Astrocyte of the cerebellum (primary cell): ENCODE results near the gene CECR2.
A peak's percentile ranks its signal among the peaks of the same experiment; 100 is the strongest.

ENCODE experiments used
- DNase-seq: peaks from one replicate; pipeline ENCODE4 v3.0.0-alpha.2; 2011; ENCODE audit warnings: low read depth
- H3K4me3 ChIP-seq: 2 replicates; pipeline ENCODE4 v1.5.1; 2011; ENCODE audit warnings: mild to moderate bottlenecking, low read depth, low read length, moderate library complexity
- in situ Hi-C: cut with HindIII; loops from 2 replicates; pipeline ENCODE4 v1.10.0; 2017; ENCODE audit warnings: low sequenced_read_pairs
- TF ChIP-seq, protein P1 (sequence below): IDR thresholded peaks from 2 replicates; pipeline ENCODE4 v1.5.1; 2012; ENCODE audit warnings: low read length, low read depth, moderate library complexity, mild to moderate bottlenecking; ENCODE audit errors: missing control alignments

Gene CECR2

GRCh38 chr22:17566776-17567175 lies 197.5 kb downstream of the CECR2 start:
- no peak overlapping the region for H3K4me3 ChIP-seq
- TF ChIP-seq, protein P1, sequence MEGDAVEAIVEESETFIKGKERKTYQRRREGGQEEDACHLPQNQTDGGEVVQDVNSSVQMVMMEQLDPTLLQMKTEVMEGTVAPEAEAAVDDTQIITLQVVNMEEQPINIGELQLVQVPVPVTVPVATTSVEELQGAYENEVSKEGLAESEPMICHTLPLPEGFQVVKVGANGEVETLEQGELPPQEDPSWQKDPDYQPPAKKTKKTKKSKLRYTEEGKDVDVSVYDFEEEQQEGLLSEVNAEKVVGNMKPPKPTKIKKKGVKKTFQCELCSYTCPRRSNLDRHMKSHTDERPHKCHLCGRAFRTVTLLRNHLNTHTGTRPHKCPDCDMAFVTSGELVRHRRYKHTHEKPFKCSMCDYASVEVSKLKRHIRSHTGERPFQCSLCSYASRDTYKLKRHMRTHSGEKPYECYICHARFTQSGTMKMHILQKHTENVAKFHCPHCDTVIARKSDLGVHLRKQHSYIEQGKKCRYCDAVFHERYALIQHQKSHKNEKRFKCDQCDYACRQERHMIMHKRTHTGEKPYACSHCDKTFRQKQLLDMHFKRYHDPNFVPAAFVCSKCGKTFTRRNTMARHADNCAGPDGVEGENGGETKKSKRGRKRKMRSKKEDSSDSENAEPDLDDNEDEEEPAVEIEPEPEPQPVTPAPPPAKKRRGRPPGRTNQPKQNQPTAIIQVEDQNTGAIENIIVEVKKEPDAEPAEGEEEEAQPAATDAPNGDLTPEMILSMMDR: no peak
- in situ Hi-C loops: no loop called here
- no peak for DNase-seq

DNA sequence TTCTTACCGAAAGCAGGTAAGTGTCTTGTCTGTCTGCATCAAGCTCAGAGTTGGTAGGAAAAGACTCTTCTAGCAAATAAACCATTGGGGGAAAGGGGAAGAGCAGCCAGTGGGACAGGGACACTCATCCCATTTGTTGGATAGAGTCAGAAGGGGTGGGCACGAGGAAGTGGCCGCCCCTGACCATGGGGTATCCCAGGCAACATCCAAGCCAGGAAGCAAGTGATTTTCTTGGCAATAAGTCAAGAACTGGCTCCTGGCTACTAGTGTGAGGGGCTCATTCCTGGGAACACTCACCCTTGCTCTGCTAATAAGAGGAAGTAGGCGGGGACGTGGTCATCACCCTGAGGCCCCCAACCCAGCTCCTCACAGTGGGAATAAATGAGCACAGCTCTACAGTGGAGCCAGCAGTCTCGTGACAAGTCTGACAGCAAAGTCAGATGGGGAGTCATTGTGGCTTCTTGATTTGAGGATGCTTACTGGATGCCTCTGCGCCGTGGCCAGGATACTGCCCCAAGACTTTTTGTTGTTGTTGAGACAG lies 200.8 kb downstream of the CECR2 start:
- H3K4me3 ChIP-seq: peak overlapping the region; percentile 19
- TF ChIP-seq, protein P1: no peak
- in situ Hi-C loops: no loop called here
- no peak for DNase-seq

DNA sequence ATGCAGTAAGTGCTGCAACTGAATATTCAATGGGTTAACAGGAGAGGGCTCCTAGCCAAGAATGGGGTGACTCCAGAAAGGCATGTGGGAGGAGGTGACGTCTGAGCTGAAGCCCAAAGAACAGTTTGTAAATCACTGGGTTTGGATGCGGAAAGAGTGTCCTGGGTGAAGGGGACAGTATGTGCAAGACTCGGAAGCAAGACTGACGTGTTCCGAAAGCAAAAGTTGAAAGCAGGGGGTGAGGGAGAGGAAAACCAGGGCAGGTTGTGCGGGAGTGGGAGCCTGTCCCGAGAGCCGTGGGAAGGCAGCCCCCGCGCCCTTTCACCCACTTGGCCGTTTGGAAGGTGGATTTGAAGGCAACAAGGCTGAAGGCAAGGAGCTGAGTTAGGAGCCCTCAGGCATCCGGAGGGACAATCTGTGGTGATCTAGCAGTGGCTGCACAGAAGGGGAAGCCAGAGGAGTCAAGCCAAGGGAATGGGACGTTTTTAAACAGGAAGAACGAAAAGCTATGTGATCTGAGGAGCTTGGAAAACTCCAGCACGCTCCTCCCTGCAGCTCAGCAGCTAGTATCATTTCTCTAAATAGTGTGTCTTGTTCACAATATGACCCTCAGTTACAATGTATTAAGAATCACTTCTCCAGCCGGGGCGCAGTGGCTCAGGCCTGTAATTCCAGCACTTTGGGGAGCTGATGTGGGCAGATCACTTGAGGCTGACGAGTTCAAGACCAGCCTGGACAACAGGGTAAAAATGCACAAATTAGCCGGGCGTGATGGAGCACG lies 201.8 kb downstream of the CECR2 start:
- peak; percentile 64 for DNase-seq
- H3K4me3 ChIP-seq: peak overlapping the region; percentile 19
- in situ Hi-C loops: no loop called here
- TF ChIP-seq, protein P1: no peak

DNA sequence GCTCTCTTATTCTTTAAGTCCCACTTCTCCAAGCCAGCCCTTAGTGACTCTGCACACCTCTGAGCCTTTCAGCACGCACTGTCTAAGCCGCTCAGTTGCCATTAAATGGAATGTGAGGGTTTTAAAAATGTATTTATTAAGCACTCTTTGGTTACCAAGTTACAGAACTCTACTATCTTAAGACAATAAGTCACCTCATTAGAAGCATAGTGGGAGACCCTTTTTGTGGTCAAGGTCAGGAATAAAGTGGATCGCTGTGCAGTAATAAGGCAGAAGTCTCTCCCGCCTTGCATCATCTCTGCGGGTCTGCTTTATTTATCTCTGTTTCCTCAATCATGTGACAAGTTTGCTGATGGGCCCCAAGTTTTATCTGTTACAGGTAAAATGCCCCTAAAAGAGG lies 205.9 kb downstream of the CECR2 start:
- TF ChIP-seq, protein P1: no peak
- no peak overlapping the region for H3K4me3 ChIP-seq
- in situ Hi-C loops: no loop called here
- DNase-seq: no peak

GRCh38 chr22:17575681-17576080 lies 206.4 kb downstream of the CECR2 start:
- DNase-seq: no peak
- TF ChIP-seq, protein P1: no peak
- in situ Hi-C loops: no loop called here
- no peak overlapping the region for H3K4me3 ChIP-seq

DNA sequence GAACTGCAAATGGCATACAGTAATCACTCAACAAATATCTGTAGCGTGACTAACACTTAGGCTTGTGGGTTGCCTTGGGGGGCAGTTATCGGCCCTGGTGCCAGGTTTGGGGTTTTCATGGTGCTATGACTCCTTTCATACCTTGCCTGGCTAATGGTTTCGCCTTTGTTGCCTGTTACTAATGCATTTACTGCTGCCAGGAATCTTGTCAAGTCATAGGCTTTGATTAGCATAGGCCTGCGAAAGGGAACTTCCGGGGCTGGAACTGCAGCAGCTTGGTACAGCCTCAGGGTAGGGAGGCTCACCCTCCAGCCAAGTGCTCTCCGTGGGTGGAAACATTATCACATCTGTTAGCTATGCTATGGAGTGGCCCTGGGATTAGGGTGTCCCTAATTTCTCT lies 207.2 kb downstream of the CECR2 start:
- in situ Hi-C loops: no loop called here
- TF ChIP-seq, protein P1: no peak
- DNase-seq: peak; percentile 99
- no peak overlapping the region for H3K4me3 ChIP-seq
